A673 (cell line): ENCODE measurements around the gene GULP1.

ENCODE experiments used
- EZH2 ChIP-seq: fragments of 200-600 bp; sonication (generic); IDR thresholded peaks from 2 replicates; pipeline ENCODE4 v1.6.1; 2017; ENCODE audit warnings: borderline replicate concordance, low read depth, mild to moderate bottlenecking, mixed read lengths, antibody characterized with exemption, low read length; ENCODE audit not compliant: poor library complexity, severe bottlenecking
- TF ChIP-seq, protein P1 (sequence below): fragments of 300-800, 200-600 bp; sonication (generic); conservative IDR thresholded peaks from 2 replicates; pipeline ENCODE4 v1.5.1; 2017; ENCODE audit warnings: low read depth, mild to moderate bottlenecking, antibody characterized with exemption, low read length, moderate library complexity, mixed read lengths

DNA sequence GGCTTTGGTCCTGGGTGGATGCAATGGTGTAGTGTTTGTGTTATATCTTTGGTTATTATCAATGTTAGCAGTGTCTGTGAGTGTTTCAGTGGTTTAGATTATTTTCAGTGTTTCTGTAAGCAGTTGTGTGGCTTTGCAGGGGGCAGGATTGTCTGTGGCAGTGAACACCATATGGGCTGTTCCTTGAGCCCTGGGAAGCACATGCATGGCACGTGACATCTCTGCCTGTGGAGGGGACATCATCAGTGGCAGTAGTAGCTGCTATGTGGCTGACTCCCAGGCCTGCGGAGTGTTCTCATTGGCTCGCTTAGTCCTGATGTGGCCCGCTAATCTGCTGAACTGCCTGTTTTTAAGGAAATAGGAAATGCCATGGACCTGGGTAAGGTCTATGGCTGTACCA, 327.5 kb downstream of the GULP1 start:
- TF ChIP-seq, protein P1, sequence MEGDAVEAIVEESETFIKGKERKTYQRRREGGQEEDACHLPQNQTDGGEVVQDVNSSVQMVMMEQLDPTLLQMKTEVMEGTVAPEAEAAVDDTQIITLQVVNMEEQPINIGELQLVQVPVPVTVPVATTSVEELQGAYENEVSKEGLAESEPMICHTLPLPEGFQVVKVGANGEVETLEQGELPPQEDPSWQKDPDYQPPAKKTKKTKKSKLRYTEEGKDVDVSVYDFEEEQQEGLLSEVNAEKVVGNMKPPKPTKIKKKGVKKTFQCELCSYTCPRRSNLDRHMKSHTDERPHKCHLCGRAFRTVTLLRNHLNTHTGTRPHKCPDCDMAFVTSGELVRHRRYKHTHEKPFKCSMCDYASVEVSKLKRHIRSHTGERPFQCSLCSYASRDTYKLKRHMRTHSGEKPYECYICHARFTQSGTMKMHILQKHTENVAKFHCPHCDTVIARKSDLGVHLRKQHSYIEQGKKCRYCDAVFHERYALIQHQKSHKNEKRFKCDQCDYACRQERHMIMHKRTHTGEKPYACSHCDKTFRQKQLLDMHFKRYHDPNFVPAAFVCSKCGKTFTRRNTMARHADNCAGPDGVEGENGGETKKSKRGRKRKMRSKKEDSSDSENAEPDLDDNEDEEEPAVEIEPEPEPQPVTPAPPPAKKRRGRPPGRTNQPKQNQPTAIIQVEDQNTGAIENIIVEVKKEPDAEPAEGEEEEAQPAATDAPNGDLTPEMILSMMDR = no peak
- no peak for TF ChIP-seq EZH2
